ENCODE results near the gene BMP10.

DNA sequence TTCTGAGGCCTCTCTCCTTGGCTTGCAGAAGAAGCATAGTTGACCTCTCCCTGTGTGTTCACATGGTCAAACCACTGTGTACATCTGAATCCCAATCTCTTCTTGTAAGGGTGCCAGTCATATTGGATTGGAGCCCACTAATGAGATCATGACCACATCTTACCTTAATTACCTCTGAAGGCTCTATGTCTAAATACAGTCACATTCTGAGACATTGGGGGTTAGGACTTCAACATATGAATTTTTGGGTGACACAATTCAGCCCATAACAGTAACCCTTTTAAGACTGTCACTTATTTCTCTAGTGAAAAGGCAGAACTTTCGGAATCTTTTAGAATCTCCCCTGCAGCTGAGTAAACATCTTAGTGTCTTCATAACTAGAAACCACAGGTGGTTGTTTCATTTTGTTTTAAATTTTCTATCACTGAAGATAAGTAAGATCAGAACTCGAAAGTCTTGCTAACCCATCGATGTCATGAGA lies 33.3 kb downstream of the BMP10 start:
- TF ChIP-seq, protein P1, sequence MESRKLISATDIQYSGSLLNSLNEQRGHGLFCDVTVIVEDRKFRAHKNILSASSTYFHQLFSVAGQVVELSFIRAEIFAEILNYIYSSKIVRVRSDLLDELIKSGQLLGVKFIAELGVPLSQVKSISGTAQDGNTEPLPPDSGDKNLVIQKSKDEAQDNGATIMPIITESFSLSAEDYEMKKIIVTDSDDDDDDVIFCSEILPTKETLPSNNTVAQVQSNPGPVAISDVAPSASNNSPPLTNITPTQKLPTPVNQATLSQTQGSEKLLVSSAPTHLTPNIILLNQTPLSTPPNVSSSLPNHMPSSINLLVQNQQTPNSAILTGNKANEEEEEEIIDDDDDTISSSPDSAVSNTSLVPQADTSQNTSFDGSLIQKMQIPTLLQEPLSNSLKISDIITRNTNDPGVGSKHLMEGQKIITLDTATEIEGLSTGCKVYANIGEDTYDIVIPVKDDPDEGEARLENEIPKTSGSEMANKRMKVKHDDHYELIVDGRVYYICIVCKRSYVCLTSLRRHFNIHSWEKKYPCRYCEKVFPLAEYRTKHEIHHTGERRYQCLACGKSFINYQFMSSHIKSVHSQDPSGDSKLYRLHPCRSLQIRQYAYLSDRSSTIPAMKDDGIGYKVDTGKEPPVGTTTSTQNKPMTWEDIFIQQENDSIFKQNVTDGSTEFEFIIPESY (IDR thresholded peaks at IDR 0.05; ENCODE audit: extremely low read depth, insufficient replicate concordance, low read length): no peak
- TF ChIP-seq, protein P2, sequence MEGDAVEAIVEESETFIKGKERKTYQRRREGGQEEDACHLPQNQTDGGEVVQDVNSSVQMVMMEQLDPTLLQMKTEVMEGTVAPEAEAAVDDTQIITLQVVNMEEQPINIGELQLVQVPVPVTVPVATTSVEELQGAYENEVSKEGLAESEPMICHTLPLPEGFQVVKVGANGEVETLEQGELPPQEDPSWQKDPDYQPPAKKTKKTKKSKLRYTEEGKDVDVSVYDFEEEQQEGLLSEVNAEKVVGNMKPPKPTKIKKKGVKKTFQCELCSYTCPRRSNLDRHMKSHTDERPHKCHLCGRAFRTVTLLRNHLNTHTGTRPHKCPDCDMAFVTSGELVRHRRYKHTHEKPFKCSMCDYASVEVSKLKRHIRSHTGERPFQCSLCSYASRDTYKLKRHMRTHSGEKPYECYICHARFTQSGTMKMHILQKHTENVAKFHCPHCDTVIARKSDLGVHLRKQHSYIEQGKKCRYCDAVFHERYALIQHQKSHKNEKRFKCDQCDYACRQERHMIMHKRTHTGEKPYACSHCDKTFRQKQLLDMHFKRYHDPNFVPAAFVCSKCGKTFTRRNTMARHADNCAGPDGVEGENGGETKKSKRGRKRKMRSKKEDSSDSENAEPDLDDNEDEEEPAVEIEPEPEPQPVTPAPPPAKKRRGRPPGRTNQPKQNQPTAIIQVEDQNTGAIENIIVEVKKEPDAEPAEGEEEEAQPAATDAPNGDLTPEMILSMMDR (IDR thresholded peaks at IDR 0.05 in 2 of 3, conservative IDR thresholded peaks at IDR 0.05 in 1 of 3; ENCODE audit: borderline replicate concordance in 1 of 3, insufficient read depth in 1 of 3, low read depth in 2 of 3, low read length in 2 of 3): no peak
- no peak for TF ChIP-seq TCF7L2 (IDR thresholded peaks at IDR 0.05; ENCODE audit: borderline replicate concordance, extremely low read depth, insufficient read depth, insufficient read length)
- no peak for TF ChIP-seq EZH2phosphoT487 (IDR thresholded peaks at IDR 0.05; ENCODE audit: borderline replicate concordance)
- TF ChIP-seq POLR2A (IDR thresholded peaks at IDR 0.05; ENCODE audit: borderline replicate concordance, extremely low read depth, insufficient read depth, insufficient read length): no peak
- no peak for TF ChIP-seq RAD21 (IDR thresholded peaks at IDR 0.05; ENCODE audit: low read depth)
- no peak for TF ChIP-seq FOSL1 (IDR thresholded peaks at IDR 0.05; ENCODE audit: low read depth)
- TF ChIP-seq POLR2AphosphoS5 (IDR thresholded peaks at IDR 0.05; ENCODE audit: low read depth, low read length): no peak
- no peak for TF ChIP-seq EZH2 (IDR thresholded peaks at IDR 0.05)
- no peak for TF ChIP-seq SIN3A (IDR thresholded peaks at IDR 0.05; ENCODE audit: low read depth)
- no peak for TF ChIP-seq SRF (IDR thresholded peaks at IDR 0.05; ENCODE audit: low read depth)
- no peak for TF ChIP-seq YY1 (IDR thresholded peaks at IDR 0.05; ENCODE audit: extremely low read depth, insufficient replicate concordance, low read depth, low read length)
- TF ChIP-seq EGR1 (IDR thresholded peaks at IDR 0.05; ENCODE audit: low read depth): no peak
